ENCODE measurements around the gene GSDMA.

DNA sequence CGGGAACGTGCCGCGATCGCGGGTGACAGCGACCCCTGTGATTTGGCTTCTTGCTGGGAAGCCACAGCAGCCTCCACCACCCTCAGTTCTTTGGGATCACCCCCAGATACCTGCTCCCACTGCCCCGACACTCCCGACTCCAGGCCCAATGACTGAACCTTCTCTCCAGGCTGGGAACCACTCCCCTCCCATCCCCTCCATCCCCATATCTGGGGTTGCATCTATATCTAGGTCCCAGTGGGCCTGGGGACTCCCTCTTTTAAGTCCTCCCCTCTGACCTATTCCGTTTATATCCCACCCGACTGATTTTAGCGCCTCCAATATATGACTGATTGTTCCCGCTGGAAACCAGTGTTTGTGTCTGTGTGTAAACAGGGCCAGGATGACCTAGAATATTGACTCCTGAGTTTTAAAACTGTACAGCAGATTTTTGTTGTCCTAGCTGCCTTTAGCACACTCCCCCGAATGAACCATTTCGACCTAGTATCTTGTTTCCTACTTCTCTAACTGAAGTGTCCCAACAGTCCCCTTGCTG is 18.5 kb downstream of the GSDMA start:
- TF ChIP-seq, protein P1, sequence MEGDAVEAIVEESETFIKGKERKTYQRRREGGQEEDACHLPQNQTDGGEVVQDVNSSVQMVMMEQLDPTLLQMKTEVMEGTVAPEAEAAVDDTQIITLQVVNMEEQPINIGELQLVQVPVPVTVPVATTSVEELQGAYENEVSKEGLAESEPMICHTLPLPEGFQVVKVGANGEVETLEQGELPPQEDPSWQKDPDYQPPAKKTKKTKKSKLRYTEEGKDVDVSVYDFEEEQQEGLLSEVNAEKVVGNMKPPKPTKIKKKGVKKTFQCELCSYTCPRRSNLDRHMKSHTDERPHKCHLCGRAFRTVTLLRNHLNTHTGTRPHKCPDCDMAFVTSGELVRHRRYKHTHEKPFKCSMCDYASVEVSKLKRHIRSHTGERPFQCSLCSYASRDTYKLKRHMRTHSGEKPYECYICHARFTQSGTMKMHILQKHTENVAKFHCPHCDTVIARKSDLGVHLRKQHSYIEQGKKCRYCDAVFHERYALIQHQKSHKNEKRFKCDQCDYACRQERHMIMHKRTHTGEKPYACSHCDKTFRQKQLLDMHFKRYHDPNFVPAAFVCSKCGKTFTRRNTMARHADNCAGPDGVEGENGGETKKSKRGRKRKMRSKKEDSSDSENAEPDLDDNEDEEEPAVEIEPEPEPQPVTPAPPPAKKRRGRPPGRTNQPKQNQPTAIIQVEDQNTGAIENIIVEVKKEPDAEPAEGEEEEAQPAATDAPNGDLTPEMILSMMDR (IDR thresholded peaks at IDR 0.05; ENCODE audit: low read depth, low read length) = no peak
- no peak for TF ChIP-seq EZH2phosphoT487 (IDR thresholded peaks at IDR 0.05; ENCODE audit: low read depth)
